ENCODE results near the gene CA10.

Gene CA10

DNA sequence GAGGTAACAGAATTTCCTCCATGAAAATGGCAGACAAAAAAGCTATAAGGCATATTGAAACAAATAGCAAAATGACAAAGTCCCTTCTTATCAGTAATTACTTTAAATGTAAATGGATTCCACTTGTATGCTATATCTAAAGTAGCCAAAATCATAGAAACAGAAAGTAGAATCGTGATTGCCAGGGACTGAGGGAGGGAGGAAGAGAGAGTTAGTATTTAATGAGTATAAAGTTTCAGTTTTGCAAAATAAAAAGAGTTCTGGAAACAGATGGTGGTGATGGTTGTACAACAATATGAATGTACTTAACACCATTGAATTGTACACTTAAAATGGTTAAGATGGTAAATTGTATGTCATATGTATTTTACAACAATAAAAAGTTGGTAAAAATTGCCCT lies 407.4 kb downstream of the CA10 start:
- no peak for DNase-seq

DNA sequence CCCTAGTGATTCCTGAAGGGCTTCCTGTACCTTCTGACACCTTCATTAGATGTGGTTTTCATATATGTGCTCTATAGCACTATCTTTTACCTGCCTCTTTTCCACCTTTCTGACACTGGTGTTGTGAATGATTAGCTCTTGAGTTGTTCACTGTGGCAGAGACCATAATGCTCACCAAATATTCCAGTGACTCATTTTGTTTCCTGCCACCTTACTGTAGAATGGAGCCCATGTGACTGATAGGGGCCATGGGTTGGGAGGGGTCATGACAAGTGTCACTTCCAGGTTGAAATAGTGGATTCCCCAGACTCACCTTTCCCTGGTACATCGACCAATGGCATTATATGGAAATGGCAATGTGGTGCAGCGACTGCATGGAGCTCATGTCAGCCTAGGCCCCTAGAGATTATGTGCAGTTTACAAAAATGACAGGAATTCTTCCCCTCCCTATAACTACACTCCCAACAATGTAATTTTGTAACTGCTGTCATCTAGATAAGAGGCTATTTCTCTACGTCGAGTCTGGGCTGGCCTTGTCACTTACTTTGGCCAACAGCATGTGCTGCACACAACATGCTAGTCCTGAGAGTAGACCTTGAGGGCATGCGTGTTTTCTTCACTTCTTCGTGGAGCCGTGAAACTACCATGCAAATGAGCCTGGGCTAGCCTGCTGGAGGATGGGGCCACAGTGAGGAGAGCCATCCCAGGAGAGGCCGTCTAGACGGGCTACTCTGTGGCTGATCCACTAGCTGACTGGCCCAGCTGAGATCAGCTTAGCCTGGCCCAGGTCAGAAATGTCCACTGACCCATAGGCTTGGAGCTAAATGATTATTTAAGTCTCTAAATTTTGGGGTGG lies 409.5 kb downstream of the CA10 start:
- DNase-seq = no peak

DNA sequence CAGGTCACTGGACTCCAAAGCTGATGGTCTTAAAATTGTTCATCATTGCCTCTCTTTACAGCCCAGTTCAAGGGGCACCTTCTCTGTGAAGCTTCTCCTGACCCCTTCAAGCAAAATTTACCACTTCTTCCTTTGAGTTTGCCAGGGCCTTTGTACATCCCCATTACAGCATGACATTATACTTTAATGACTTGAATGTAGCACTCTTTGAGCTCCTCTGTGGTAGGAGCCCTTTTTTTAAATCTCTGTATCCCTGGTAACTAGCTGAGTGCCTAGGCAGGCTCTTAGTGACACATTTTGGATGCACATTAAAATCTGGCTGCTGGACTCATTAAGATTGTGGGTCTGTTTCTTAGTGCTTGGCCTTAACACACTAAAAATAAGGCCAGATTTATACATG lies 412.1 kb downstream of the CA10 start:
- DNase-seq = no peak

DNA sequence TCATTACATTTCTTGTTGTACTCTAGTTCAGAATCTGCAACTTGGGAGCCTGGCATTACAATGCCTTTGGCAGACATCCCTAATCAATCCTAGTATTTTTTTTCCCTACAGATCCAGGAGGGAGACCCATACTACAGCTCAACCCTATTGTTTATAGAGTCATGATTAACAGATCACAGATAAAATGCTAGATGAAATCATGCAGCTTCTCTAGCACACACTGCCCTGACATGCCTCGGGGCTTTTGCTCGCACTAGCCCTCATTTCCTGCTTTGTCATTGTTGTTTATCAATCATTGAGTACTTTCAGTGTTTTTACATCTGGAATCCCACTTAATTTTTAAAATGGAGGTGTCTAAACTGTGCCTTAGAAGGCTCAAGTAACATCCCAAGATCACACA lies 412.5 kb downstream of the CA10 start:
- DNase-seq = no peak

DNA sequence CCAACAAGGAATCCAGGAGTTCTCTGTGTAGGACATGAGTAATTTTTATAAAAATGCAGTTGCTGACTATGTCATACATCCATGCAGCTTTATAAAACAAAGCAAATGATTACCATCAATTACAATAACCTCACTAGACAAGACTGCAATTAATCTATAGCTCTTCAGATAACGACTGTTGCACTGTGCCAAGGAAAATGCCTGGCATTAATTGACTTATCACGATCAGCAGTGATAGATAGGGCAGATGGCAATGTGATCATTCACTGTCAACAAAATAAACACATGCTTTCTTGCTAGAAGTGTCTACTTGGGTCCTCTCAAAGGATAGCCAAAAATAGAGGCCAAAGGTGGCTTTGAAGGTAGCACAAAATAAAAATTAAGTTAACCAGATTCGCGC lies 415.0 kb downstream of the CA10 start:
- DNase-seq = no peak

DNA sequence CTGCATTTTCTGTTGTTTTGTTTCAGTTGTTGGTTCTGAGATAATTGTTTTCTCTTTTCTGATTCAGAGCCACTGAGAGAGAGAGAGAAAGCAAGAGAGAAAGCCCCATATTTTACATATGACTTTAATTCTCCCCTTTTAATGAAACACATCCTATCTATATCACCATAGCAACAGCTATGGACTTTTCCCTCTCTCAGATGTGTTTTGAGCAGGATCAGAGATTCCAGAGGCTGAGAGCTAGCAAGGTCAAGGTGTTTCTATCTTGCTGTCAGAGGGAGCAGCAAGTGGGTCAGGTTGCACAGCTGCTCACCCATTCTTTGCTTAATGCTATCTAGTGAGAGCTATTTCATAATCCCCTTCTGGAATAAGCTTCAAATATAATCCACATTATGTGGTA lies 415.9 kb downstream of the CA10 start:
- no peak for DNase-seq

DNA sequence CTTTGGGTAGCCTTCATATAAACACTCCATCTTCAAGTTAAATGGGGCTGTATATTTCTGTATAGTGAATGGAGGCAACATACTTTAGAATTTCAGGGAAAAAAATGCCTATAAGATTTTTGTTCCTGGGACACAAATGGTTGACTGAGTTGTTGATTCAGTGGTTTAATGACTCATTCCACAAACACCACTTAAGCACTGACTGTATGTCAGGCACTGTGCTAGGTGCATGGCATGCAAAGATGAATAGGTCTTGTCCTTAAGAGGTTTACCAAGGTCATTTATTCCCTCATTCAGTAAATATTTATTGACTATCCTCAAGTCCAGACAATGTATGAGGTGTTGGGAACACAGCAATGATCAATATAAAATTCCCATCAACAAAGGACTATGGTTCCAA lies 417.1 kb downstream of the CA10 start:
- no peak for DNase-seq

DNA sequence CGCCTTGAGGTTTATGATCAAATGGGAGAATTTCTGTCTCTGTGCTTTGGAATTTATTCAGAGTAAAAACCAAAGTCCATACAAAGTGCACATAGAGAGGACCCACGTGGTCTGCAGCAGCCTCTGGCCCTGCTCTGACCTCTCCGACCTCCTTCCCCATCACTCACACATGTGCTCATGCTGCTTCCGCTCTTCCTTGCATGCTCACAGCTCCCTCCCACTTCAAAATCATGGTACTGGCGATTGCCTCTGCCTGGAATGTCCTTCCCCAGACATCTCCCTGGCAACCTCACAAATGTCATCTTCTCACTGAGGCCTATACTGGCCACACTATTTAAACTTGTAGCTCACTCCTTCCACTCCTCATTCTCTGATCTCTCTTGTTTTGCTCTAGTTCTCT lies 418.0 kb downstream of the CA10 start:
- no peak for DNase-seq

DNA sequence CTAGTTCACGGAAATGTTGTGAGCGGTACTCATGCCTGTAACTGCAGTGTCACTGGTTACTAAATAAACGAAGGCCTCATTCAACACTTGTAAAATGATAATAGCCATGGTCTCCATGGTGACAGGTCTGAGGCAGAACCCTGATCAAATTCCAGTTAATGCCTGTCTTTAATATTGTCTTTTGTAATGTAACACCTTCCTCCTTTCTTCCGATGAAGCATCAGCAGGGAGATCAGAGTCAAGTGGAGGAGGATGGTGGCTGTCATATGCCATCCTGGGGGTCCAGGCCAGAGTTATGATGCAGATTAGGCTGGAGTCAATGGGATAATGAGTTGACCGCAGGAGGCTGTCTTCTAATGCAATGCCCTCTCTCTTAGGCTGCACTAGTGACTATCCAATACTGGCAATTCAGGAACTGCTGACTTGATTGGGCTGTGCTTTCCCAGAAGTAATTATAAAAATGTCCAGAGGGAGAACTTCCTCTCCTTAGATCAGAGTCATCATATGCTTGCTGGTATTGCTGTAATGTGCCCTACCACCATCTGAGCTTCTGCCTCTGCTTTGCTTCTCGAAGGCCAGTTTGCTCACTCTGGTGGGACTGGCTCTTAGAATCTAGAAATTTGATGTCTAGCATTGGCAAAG lies 419.1 kb downstream of the CA10 start:
- DNase-seq = no peak

DNA sequence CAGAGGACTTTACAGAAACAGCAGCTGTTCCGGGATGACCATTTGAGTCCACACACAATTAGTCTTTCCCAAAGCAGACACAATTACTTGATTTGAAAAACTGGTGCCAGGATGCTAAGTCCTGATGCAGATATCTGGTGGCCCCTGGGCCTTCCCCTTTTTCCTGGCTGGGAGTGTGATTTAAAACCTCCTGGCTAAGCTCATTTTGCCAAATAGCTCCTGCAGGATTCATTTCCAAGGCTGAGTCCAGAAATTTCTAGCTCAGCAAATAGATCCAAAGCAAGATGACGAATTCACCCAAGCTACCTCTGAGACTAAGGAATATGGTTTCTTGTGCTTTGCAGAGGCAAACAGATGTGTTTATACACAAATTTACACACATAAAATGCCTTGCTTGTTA lies 422.2 kb downstream of the CA10 start:
- no peak for DNase-seq

DNA sequence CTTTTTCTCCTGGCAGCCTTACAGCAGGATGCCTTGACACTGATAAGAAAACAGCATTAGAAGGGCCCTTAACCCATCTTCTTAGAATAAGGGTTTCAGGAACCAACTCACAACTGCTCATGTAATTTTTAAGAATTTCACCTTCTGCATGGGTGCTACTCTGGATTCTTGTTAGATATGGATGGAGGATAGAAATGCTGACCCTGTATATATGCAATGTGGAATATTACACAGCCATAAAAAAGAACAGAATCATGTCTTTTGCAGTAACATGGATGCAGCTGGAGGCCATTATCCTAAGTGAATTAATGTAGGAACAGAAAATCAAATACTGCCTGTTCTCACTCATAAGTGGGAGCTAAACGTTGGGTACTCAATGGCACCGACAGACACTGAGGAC lies 423.5 kb downstream of the CA10 start:
- DNase-seq = no peak

DNA sequence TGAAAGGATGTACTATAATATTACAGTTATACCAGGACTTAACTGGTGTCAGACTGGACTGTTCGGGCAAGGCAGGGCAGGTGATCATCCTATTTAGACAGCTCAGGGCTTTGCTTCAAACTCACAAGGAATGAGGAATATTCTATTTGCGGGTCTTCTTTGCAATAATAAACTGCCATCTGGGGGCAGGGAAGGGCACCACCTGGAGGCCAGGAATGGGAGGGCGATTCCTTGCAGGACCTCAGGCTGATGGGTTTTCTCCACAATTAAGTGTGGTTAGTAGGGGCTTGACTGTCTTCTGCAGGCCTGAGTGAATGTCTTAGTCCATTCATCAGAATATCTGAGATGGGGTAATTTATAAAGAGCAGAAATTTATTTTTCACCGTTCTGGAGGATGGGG lies 424.1 kb downstream of the CA10 start:
- DNase-seq = peak; percentile 7

DNA sequence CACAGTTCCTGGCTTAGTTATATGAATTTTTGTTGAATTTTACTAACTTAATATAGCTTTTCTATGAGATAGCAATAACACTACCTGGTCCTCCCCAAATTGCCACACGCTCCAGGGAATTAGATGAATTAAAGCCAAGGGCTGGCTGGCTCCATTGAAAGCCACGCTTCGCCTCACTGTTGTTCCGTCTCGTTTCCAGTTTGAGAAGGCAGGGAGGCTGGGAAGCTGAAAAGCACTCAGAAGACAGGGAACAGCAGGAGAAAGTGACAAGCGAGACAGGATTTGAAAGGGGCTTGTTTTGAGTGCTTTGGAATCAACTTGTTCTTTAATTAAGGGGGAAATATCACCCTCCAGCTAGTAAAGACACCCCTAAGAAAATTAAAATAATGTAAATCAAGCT lies 425.3 kb downstream of the CA10 start:
- DNase-seq = no peak

DNA sequence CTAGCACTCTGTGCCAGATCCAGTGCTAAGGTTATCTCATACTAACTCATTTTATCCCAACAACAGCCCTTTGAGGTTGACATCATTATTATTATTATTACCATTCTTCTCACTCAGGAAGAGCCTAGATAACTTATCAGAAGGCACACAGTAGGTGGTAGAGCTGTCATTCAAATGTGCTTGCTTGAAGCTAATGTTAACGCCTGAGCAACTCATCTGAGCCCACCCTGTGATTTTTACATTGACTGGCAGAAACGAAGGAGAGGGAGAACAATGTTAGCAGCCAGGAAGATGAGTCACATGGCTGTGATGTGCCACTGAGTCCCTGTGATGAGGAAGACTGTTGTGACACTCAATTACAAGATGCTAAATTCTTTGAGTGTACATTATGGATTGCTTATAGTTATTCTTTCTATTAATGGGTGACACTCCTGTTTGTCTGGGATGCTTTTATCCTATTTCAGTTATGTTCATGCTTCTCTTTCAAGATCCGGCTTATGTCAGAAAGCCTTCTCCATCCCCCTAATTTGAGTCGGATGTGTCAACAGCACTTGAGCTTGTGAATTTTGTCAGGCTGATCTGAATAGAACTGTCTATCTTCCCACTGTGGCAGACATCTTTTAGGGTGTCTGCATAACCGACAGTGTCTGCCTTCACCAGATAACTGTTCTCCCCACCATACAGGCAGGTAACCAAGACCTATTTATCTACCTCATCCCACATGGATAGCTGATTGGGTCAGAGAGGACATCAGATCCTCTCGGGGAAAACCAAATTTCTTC lies 426.4 kb downstream of the CA10 start:
- DNase-seq = no peak

DNA sequence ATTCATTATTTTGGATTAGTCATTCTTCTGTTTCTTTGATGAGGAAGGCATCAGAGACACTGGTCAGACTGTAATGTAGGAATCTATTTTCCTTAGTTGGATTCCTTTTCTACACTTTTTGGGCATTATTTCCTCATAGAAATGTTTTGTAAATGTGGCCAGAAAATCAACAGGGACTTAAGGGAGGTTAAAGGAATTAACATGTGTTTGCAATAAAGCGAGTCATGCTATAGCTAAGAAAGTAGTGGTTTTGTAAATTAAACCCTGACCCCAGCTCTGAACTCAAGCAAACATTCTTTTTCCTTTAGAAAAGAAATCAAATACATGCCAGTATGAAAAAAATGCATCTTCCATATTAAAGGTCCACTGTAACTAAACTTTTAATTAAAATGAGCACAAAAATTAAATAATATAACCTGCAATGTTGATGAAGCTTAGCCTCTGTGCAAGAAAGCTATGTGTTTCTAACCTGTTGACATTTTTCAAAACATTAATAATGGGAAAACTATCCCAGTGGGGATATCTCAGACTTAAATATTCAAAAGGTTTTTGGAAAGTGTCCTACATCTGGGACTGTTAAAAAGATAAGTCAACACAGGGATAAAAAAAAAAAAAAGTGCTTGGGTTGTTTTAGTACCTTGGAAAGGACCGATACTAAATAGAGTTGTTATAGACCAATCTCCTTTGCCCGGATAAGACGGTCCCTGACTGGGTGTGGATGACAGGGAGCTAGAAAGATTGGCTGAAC lies 428.0 kb downstream of the CA10 start:
- no peak for DNase-seq

DNA sequence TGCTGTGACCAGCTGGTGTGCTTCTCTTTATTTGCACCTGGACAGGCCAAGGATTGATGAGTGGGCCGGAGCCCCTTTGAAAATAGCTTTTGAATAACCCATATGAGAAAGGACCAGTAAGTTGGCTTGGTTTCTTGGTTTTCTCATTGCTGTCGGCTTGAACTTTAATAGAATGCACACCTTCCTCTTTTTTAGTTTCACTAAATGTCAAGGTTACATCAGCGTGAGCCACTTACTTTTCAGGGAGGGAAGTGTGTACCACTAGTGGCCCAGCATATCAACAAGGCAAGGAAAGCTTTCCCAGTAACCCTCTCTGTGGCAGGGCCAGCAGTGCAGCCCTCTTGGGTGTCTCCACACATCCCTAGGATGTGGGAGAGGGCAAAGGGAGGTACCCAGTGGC lies 433.3 kb downstream of the CA10 start:
- DNase-seq = no peak

DNA sequence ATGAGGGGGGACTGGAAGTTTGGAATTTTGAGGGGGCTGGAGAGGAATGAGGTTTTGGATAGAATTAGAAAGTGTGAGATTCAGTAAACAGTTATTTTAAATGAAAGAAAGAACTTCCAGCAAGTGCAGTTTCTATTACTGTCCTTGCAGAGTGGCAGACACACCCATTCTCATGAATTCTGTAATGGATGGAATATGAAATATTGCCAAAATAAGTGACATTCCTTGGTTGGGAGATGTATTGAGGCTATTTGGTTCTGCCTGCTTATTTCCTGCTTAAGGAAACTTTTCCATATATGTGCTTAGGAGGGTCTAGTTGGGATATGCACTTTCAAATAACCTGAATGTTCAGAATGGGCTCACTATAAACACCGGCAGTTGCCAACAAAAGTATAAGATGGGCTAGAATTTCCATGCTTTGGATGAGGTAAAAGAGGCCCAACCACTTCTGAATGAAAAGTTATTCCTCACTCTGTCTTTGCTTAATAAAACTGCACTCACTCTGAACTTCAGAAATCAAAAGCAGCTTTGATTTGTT lies 434.4 kb downstream of the CA10 start:
- no peak for DNase-seq

DNA sequence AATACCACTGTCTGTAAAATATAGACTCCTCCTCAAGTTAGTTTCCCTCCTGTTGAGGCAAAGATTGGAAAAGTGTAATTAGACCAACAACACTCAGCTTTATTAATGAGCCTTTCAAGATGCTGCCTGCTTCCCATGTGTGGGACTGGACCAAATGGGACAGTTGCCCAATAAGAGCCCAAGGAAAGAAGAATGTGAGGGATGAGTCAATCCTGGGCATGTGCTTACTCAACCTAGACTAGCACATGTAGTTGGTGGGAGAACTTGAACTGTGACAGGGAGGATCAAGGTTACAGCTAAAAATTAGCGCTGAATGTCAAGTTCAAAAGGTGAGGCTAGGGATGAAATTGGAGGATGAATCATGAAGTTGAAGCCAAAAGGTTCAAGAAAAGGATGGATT lies 435.5 kb downstream of the CA10 start:
- no peak for DNase-seq

DNA sequence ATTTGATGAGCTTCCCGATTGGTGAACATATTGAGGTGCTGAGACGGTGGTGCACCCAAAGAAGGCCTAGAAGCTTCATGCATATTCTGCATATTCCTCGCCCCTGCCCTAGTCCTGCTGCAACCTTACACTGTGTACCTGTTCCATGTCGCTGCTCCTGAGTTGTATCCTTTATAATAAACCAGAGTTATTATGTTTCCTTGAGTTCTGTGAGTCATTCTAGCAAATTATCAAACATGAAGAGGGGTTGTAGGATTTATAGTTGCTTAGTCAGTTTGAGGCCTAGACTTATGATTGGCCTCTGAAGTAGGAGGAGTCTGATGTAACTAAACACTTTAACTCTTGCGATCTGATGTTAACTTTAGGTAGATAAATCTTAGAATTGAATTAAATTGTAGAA lies 436.8 kb downstream of the CA10 start:
- no peak for DNase-seq

DNA sequence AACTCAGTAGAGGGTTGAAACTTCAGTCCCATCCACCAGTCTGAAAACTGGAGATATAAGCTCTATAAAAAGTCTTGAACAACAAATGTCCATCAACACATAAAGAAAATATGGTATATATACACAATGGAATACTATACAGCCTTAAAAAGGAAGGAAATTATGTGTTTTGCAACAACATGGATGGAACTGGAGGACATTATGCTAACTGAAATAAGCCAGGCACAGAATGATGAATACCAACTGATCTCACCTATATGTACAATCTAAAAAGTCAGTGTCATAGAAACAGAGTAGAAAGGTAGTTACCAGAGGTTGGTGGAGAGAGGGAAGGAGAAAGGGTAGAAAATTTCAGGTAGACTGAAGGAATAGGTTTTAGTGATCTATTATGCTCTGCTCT lies 438.1 kb downstream of the CA10 start:
- no peak for DNase-seq

DNA sequence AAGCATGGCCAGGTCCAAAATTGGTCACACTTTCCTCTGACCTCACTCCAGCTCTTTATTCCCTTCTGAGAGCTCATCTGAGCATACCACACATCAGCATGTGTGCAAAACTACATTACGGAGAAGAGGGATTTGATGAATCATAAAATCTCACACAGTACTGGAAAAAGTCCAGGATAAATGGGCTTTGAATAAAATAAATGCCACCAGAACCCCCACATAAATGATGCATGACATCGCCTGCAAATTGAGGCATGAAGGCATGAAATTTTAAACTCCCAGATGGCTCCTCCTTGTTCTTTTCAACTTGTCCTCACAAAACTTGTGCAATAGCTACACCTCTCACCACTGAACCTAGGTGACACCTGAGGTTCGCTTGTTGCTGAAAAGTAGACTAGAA lies 439.5 kb downstream of the CA10 start:
- no peak for DNase-seq

DNA sequence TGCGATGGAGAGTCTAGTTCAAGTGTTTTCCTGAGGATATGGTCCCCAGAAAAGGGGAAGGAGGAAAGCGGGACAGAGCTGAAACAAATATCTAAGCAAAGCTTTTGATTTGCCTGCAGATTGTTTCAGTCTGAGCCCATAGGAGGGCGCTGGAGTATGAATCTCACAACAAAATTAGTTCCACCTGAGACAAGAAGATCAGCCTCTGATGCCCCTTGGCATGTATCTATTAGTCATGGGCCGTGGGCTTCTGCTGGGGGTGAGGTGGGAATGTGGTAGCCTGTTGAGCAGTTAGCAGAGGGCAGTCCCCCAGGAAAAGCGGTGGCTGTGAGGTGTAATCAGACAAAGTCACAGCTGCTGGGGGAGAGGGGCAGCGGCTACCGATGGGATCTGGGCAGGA lies 446.9 kb downstream of the CA10 start:
- no peak for DNase-seq

DNA sequence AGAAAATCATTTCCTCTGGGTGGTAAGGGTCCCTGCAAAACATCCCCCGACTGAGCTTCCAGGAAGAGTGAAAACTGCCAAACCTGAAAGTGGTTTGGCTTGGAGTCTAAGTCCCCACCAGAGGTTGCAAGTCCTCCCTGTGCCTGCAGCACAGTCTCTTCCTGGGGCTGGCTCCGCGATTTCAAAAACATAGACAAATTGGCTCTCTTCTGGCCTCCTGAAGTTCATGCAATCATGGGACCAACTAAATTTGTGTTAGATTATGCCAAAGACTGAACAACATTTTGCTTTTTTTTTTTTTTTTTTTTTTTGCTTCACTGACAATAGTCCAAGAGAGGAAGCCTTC lies 447.9 kb downstream of the CA10 start:
- no peak for DNase-seq

Measured in hematopoietic multipotent progenitor cell treated with erythropoietin and hydrocortisone succinate and interleukin-3 and kit ligand, for 6 days (in vitro differentiated cells).